Activated CD8-positive, alpha-beta T cell treated with anti-CD3 and anti-CD28 coated beads, Interleukin-2, amount 10 ng/mL, durations not matched to agents 7 days and 5 days (primary cell): ENCODE measurements around the gene NREP. TPM values are rescaled to one million over a fixed set of nuclear protein-coding genes. Genes with fewer than 3 reads are reported as not detected.
A peak's percentile ranks its signal among the peaks of the same experiment; 100 is the strongest.

Source experiments
- ATAC-seq: fragments of 150-1000 bp; cut with Tn5 transposase; one replicate; pipeline ENCODE4 v1.10.0; 2021; ENCODE audit warnings: moderate library complexity
- CTCF ChIA-PET: fragments of 350-600 bp; sonication (Branson Sonifier 250); formaldehyde crosslinking; loops from one replicate; lab custom pipeline; 2021; ENCODE audit warnings: antibody characterized with exemption; lab: Charles Lee
- POLR2A ChIA-PET: fragments of 350-600 bp; sonication (Branson Sonifier 250); formaldehyde crosslinking; loops from one replicate; lab custom pipeline; 2021; ENCODE audit warnings: antibody characterized with exemption; lab: Charles Lee
- DNase-seq: peaks from one replicate; pipeline ENCODE4 v3.0.0-alpha.2; 2020
- H3K27ac Mint-ChIP-seq: one replicate; pipeline ENCODE4 v1.8.0; 2021; ENCODE audit warnings: mild to moderate bottlenecking, mixed read lengths
- H3K27me3 Mint-ChIP-seq: one replicate; pipeline ENCODE4 v1.8.0; 2021; ENCODE audit warnings: low read depth, mixed read lengths
- H3K36me3 Mint-ChIP-seq: one replicate; pipeline ENCODE4 v1.8.0; 2021; ENCODE audit warnings: low read depth, mixed read lengths
- H3K4me1 Mint-ChIP-seq: one replicate; pipeline ENCODE4 v1.8.0; 2021; ENCODE audit warnings: low read depth, mixed read lengths
- H3K4me3 Mint-ChIP-seq: one replicate; pipeline ENCODE4 v1.8.0; 2021; ENCODE audit warnings: mild to moderate bottlenecking, mixed read lengths
- H3K9me3 Mint-ChIP-seq: one replicate; pipeline ENCODE4 v1.8.0; 2022; ENCODE audit warnings: mixed read lengths; ENCODE audit not compliant: insufficient read depth
- total RNA-seq, 2 experiments: library from RNA; stranded (reverse); gene quantifications; one replicate each; pipeline ENCODE4 v1.2.3, GENCODE V29; 2021

Gene NREP
- total RNA-seq = 10 to 100 TPM; 18.6 to 19.7 TPM

GRCh38 chr5:111756581-111757354, at the start of gene NREP:
TSS of gene NREP (minus strand) at chr5:111757194. CDS start at chr5:111755772, 1,422 bp downstream.
- ChIA-PET CTCF (interaction anchor here (0.8 to 2.0 kb wide), 12 partner anchors 14 to 1156 kb away, joined by 3 to 11 read pairs (median 3); no protein-coding TSS in a partner anchor), POLR2A (interaction anchor here (0.7 to 1.5 kb wide), 8 partner anchors 14 to 249 kb away, joined by 3 to 18 read pairs (median 4); no protein-coding TSS in a partner anchor)
- no peak for ATAC-seq
- H3K4me3 Mint-ChIP-seq = peak within 1 kb of the TSS; percentile 84
- H3K4me1 Mint-ChIP-seq = peaks cover 26% of the 10 kb centered on the region
- peaks cover 5% of the 10 kb centered on the region for H3K27me3 Mint-ChIP-seq
- H3K36me3 Mint-ChIP-seq = peaks cover 10% of the 10 kb centered on the region
- H3K9me3 Mint-ChIP-seq = no peaks in the 10 kb centered on the region
- DNase-seq = peak; percentile 57
- peak within 1 kb of the TSS; percentile 89 for H3K27ac Mint-ChIP-seq

DNA sequence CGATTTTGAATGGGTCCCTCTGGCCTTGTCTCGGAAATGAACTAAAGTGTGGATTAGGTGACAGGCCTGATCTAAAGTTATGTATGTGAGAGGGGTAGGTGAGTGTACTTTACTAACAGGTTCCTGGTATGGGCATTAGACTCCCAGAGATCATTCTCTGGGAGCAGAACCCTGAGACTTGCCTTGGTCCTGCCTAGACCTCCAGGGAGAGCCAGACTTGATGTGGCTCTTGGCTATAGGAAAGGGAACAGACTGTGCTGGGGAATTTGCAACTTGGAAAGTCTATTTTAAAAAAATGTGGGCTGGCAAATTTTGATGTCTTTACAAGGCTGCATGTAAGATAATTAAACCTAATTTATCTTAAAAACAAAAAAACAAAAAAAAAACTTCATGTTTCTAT, 49.8 kb upstream of the NREP start:
- Mint-ChIP-seq H3K27me3 (peaks cover 7% of the 10 kb centered on the region), H3K36me3 (no peaks in the 10 kb centered on the region), H3K4me3 (no peak overlapping the region), H3K4me1 (no peaks in the 10 kb centered on the region), H3K27ac (no peak overlapping the region), H3K9me3 (no peaks in the 10 kb centered on the region)
- DNase-seq (no peak), ATAC-seq (no peak)
- ChIA-PET CTCF (no interaction called here), POLR2A (no interaction called here)

- no peak overlapping the region for H3K27ac Mint-ChIP-seq
- no peaks in the 10 kb centered on the region for H3K4me1 Mint-ChIP-seq
- CTCF ChIA-PET = no interaction called here
- H3K36me3 Mint-ChIP-seq = no peaks in the 10 kb centered on the region
- POLR2A ChIA-PET = no interaction called here
- no peak overlapping the region for H3K4me3 Mint-ChIP-seq
- DNase-seq (no peak), ATAC-seq (no peak)
- no peaks in the 10 kb centered on the region for H3K9me3 Mint-ChIP-seq
- H3K27me3 Mint-ChIP-seq = peaks cover 7% of the 10 kb centered on the region
These were observed 49.2 kb upstream of the NREP start for GRCh38 chr5:111806156-111806555.

GRCh38 chr5:111805071-111805470, 48.1 kb upstream of the NREP start:
- ChIA-PET CTCF (no interaction called here), POLR2A (no interaction called here)
- H3K27me3 Mint-ChIP-seq = peaks cover 7% of the 10 kb centered on the region
- no peak overlapping the region for H3K4me3 Mint-ChIP-seq
- no peaks in the 10 kb centered on the region for H3K4me1 Mint-ChIP-seq
- DNase-seq (no peak), ATAC-seq (no peak)
- H3K27ac Mint-ChIP-seq = no peak overlapping the region
- no peaks in the 10 kb centered on the region for H3K9me3 Mint-ChIP-seq
- H3K36me3 Mint-ChIP-seq = no peaks in the 10 kb centered on the region

GRCh38 chr5:111800351-111800750, 43.4 kb upstream of the NREP start:
- ATAC-seq = no peak
- no peak for DNase-seq
- Mint-ChIP-seq H3K27ac (no peak overlapping the region), H3K4me1 (no peaks in the 10 kb centered on the region), H3K4me3 (no peak overlapping the region), H3K27me3 (no peaks in the 10 kb centered on the region), H3K36me3 (no peaks in the 10 kb centered on the region), H3K9me3 (no peaks in the 10 kb centered on the region)
- ChIA-PET POLR2A (no interaction called here), CTCF (no interaction called here)

GRCh38 chr5:111795142-111795541, 38.1 kb upstream of the NREP start:
- CTCF ChIA-PET = no interaction called here

DNA sequence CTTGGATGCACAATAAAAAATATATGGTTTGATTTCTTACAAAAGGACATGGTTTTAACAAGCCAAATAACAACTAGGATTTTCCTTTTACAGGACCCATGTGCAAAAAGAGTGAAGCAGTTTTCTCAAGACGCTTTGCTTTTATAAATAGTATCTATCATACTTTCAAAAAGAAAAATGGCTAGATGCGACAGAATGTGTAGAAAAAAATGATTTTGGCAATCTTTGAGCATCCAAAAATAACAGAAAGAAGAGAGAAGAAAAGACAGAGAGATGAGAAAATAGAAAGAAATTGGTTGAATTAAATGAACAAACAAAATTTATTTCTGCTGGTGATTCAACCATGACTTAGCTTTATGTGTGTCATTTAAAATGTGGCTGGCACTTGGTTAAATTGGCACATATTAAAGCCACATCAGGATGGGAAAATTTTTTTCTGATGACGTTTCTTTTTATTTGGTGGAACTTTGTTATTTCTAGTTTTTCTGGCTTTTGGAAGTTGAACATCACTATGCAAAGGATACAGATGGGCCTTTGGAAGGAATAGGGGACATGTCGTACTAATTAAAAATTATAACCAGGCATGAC, 35.6 kb upstream of the NREP start:
- H3K9me3 Mint-ChIP-seq = no peaks in the 10 kb centered on the region
- DNase-seq (no peak), ATAC-seq (no peak)
- ChIA-PET POLR2A (no interaction called here), CTCF (no interaction called here)
- no peak overlapping the region for H3K27ac Mint-ChIP-seq
- H3K4me3 Mint-ChIP-seq = no peak overlapping the region
- H3K36me3 Mint-ChIP-seq = no peaks in the 10 kb centered on the region
- peaks cover 2% of the 10 kb centered on the region for H3K27me3 Mint-ChIP-seq
- H3K4me1 Mint-ChIP-seq = no peaks in the 10 kb centered on the region

More at GRCh38 chr5:111795142-111795541, 38.1 kb upstream of the NREP start:
- no peak overlapping the region for H3K27ac Mint-ChIP-seq
- DNase-seq = no peak
- no peak for ATAC-seq
- no peak overlapping the region for H3K4me3 Mint-ChIP-seq
- no peaks in the 10 kb centered on the region for H3K9me3 Mint-ChIP-seq
- no peaks in the 10 kb centered on the region for H3K36me3 Mint-ChIP-seq
- POLR2A ChIA-PET = no interaction called here
- peaks cover 2% of the 10 kb centered on the region for H3K27me3 Mint-ChIP-seq
- H3K4me1 Mint-ChIP-seq = no peaks in the 10 kb centered on the region

- CTCF ChIA-PET = no interaction called here
- POLR2A ChIA-PET = no interaction called here
- Mint-ChIP-seq H3K27me3 (peaks cover 4% of the 10 kb centered on the region), H3K9me3 (no peaks in the 10 kb centered on the region), H3K27ac (no peak overlapping the region), H3K4me3 (no peak overlapping the region), H3K36me3 (no peaks in the 10 kb centered on the region), H3K4me1 (no peaks in the 10 kb centered on the region)
- DNase-seq = no peak
- ATAC-seq = no peak
These were observed 33.3 kb upstream of the NREP start for GRCh38 chr5:111790295-111790694.

GRCh38 chr5:111787006-111787405, 30.0 kb upstream of the NREP start:
- Mint-ChIP-seq H3K36me3 (no peaks in the 10 kb centered on the region), H3K9me3 (no peaks in the 10 kb centered on the region), H3K4me1 (no peaks in the 10 kb centered on the region), H3K4me3 (no peak overlapping the region), H3K27ac (no peak overlapping the region), H3K27me3 (peaks cover 2% of the 10 kb centered on the region)
- POLR2A ChIA-PET = no interaction called here
- ATAC-seq = no peak
- no peak for DNase-seq
- CTCF ChIA-PET = no interaction called here

DNA sequence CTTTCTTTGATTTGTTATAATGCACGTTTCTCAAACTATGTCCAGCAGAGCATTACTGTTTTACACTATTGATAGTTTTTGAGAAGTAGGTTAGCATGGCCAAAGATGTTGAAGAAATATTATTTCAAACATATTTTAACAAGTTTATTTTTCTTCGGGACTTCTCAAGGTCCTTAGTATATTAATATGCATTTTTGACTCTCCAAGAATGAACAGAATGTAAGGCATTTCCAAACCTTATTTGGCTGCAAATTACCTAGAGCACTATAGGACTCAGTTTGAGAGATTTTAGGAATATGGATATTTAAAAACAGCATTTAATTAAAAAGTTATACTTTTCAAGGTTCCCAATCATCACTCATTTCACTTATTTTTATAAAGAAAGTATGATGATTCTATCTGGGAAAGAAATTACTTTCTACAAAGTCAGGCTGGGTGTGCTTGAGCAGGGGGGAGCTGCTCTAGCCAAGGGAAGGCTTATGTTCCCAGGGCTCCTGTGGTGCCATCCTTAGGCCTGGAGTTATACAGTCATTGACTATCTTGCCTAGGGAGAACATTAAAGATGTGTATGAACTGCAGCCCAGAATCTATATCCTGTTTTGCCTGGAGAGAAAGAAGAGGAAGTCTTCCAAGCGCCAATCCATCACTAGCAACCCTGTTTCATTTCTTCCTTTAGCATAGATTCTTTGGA, 27.6 kb upstream of the NREP start:
- POLR2A ChIA-PET = no interaction called here
- no peak for ATAC-seq
- H3K27ac Mint-ChIP-seq = no peak overlapping the region

GRCh38 chr5:111783537-111783936, 26.5 kb upstream of the NREP start:
- CTCF ChIA-PET = no interaction called here

More for the DNA sequence above, 27.6 kb upstream of the NREP start:
- Mint-ChIP-seq H3K4me1 (no peaks in the 10 kb centered on the region), H3K27me3 (peaks cover 6% of the 10 kb centered on the region), H3K36me3 (no peaks in the 10 kb centered on the region), H3K9me3 (no peaks in the 10 kb centered on the region), H3K4me3 (no peak overlapping the region)
- CTCF ChIA-PET = no interaction called here
- DNase-seq = no peak

GRCh38 chr5:111782216-111782615, 25.2 kb upstream of the NREP start:
- CTCF ChIA-PET = interaction anchor here (0.5 to 1.1 kb wide), 2 partner anchors 25 to 674 kb away, joined by 3 read pairs; partner anchors contain the start of gene NREP
- Mint-ChIP-seq H3K36me3 (no peaks in the 10 kb centered on the region), H3K27me3 (peaks cover 10% of the 10 kb centered on the region), H3K4me3 (no peak overlapping the region), H3K27ac (no peak overlapping the region), H3K9me3 (no peaks in the 10 kb centered on the region), H3K4me1 (no peaks in the 10 kb centered on the region)
- POLR2A ChIA-PET = no interaction called here
- DNase-seq (no peak), ATAC-seq (no peak)

More at GRCh38 chr5:111783537-111783936, 26.5 kb upstream of the NREP start:
- ATAC-seq = no peak
- POLR2A ChIA-PET = no interaction called here
- Mint-ChIP-seq H3K4me1 (no peaks in the 10 kb centered on the region), H3K9me3 (no peaks in the 10 kb centered on the region), H3K27ac (no peak overlapping the region), H3K4me3 (no peak overlapping the region), H3K27me3 (peaks cover 8% of the 10 kb centered on the region), H3K36me3 (no peaks in the 10 kb centered on the region)
- no peak for DNase-seq
